NCI-H345 treated with DMSO at 0.1 percent for 48 hours (cell line): ENCODE data around the gene ACTN3.
"Not testable (repeated sequence)": the region's sequence is repeated elsewhere in the genome, so short reads cannot be mapped to it uniquely, and the experiment has no call there.

ENCODE experiments used
- DNase-seq: peaks from one replicate; lab custom pipeline; 2025; ENCODE audit not compliant: unreplicated experiment; lab: John Stamatoyannopoulos, UW

The ACTN3 gene

DNA sequence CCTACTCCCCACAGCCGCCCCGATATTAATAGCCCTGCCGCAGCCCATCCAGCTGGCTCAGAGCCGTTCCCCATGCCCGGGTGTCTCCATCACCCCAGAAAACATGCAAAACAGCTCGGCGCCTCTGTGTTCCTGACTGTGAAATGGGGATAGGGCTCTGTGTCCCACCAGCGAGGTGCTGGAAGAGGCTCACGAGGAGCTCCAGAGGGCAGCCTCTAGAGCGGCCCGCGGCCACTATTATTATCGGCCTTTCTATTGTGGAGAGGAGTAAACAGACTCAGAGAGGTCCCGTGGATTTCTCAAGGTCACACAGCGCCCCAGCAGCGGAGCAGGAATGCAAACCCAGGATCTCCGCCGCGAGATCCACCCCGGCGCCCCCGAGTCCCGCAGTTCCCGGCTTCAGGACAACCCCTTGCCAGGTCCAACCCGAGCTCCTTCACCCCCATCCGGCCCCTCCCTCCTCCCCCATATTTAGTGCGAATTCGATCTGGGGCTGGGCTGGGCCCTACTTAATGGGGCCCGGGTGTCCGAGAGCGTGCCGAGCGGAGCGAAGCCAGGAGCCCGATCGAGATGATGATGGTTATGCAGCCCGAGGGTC lies at the start of gene ACTN3:
Gene ACTN3, plus strand, starts transcription at position 536 of the 598 bp plus-strand sequence. Its CDS starts 35 bp downstream, at position 571.
- DNase-seq, result no peak

DNA sequence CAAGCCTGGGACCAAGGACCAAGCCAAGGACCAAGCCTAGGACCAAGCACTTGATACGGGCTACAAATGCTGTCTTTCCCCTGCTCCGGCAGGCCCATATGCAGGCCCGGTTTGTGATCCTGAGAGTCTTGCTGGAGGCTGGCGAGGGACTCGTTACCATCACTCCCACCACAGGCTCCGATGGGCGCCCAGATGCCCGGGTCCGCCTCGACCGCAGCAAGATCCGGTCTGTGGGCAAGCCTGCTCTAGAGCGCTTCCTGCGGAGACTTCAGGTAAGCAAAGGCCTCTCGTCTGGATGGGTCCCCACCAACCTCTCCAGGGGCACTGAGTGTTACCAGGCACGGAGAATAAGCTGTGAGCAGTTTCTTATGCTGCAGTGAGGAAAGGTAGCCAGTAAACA lies 49.5 kb upstream of the ACTN3 start:
- DNase-seq, result no peak

DNA sequence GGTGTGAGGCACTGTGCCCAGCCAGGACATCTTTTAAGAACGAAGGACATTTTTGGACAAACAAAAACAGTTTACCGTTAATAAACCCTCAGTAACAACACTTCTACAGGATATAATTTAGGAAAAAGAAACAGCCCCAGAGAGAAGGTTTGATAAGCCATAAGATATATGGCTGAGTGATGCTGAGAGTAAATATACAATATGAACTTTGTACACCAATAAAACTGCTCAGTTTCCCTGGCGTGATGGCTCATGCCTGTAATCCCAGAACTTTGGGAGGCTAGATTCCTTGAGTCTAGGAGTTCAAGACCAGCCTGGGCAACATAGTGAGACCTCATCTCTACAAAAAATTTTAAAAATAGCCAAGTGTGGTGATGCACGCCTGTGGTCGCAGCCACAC lies 48.2 kb upstream of the ACTN3 start:
- no peak for DNase-seq

DNA sequence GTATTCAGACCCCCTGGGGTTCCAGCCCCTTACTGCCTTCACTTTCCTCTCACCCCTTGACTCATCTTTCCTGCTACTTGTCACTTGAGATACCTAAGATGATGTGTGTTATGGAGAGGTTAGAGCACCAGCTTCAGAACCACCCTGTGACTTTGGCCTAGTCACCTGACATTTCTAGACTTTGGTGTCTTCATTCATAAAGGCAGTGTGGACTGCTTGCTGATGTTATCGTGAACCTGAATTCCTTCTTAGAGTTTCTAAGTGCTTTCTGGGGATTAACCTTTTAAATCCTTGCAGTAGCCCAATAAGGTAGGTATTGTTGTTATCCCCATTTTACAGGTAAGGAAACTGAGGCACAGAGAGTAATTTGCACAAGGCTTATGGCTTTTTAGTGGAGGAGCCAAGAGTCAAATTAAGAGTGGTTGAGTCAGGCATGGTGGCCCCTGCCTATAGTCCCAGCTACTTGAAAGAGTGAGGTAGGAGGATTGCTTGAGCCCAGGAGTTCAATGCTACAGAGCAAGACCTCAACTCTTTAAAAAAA lies 41.4 kb upstream of the ACTN3 start:
- no peak for DNase-seq

DNA sequence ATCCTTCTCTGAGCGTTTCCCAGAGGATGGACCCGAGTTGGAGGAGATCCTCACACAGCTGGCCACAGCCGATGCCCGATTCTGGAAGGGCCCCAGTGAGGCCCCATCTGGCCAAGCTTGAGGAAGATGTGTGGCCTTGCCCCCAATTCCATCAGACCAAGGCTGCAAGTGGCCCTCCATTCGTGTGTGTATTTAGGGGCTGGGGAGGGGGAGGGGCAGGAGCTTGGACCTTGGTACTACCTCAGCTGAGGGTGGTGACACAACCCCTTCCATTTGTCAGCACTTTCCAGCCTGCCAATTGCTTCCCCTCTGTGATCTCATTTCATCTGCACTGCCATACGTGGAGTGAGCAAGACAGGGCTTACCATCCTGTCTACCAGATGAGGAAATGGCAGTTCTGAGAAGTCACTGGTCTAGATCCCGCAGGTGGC lies 37.6 kb upstream of the ACTN3 start:
- DNase-seq, result no peak

DNA sequence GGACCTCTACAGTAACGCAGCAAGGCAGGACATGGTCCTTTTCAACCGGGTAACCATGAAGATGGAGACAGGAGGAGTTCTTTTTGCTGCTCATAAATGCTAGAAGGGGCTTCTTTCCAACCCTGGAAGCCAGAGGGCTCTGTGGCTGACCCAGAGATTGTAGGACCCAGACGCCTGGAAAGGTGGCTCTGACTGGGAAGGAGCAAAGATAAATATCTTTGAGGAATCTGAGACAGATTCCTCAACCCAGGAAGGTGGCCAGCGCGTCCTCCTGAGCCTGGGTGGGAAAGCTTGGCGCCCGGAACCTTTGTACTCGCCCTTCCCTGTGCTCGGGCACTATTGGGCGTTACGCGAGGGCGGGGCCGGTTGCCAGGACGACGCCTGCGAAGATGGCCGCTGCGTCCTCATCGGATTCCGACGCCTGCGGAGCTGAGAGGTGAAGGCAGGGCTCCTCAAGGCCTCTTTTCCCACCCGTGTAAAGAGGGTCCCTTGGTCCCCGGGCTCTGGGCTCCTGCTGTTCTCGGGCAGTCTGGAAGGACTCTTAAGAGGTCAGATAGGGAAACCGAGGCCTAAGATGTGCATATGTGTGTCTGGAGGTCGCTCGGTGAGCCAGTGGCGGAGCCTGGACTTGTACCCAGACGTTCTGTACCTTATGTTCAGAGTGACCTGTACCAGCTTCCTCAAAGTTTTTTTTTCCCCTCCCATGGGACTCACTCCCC lies 36.3 kb upstream of the ACTN3 start, which contains the start of gene BBS1:
Gene BBS1, plus strand, starts transcription at position 365 of the 719 bp plus-strand sequence. Its CDS starts 25 bp downstream, at position 390.
- peak; percentile 54 for DNase-seq

DNA sequence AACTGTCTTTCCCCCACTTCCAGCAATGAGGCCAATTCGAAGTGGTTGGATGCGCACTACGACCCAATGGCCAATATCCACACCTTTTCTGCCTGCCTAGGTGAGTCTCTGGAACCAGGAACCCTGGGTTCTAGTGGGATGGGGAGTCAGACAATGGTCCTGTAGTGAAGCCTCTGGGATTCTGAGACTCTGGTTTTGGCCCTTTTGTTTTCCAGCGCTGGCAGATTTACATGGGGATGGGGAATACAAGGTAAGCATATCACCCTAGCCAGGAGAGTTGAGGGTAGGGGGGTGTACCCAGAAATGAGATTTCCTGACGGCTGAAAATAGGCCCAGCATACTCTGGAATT lies 35.7 kb upstream of the ACTN3 start:
- DNase-seq, result no peak

DNA sequence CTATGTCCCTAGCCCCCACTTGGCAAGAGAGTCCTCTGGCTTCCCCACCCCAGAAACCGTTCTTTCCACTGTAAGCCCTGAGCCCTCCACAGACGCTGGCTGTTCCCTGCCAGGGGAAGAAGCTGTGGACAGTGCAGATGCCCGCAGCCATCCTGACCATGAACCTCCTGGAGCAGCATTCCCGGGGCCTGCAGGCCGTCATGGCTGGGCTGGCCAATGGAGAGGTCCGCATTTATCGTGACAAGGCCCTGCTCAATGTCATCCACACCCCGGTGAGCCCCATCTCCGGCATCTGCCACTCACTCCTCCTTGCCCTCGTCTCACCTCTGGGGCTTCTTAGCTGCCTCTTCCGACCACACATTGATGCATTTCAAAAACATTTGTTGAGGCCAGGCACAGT lies 23.1 kb upstream of the ACTN3 start:
- no peak for DNase-seq

DNA sequence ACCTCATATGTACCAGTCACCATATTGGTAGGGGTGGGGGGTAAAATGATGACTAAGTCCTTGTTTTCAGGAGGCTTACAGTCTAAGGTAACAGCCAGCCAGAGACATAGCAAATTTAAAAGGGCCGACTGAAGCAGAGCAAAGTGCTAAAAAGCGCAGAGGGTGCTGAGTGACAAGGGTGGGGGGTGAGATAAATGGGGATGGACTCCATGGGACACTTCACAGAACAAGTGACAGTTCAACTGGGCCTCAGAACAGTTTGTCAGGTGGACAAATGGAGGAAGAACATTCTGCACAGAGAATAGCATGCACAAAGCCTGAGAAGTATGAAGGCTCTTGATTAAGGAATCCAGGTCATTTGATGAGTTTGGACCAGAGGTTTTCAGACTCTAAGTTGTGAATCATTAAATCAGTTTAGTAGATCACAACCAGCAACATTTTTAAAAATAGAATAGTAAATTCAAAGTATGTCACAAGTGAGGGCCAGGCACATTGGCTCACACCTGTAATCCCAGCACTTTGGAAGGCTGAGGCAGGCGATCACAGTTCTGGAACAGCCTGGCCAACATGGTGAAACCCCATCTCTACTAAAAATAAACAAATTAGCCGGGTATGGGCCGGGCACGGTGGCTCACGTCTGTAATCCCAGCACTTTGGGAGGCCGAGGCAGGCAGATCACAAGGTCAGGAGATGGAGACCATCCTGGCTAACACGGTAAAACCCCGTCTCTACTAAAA lies 22.2 kb upstream of the ACTN3 start:
- no peak for DNase-seq

DNA sequence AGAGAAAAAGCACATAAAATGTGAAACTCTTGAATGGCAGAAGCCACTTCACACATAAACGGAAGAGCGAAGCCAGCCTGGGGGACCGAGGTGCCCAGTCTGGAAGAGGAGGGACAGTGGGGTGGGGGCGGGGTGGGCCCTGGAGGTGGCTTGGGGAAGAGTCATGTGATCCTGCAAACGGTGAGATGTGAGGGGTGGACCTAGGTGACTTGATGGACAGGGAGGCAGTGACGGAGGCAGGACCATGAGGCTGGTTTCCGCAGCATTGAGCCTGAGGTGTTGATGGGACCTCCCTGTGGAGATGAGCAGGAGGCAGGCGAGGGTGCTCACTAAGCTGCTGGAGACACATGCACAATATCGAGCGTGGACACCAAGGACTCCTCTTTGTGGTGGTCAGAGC lies 17.6 kb upstream of the ACTN3 start:
- DNase-seq, result no peak

DNA sequence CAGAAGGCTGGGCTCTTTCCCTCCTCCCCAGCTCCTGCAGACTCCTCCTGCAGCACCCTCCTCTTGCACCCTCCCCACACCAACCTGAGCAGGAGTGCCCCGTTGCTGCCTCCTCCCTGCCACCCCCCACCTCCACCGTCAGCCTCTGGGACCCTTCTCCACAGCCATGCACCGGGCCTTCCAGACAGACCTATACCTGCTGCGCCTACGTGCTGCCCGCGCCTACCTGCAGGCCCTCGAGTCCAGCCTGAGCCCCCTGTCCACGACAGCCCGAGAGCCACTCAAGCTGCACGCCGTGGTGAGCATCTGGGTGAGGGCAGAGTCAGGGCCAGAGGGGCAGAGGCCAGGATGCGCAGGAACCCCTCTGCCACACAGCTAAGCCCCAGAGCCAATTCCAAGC lies 17.0 kb upstream of the ACTN3 start:
- no peak for DNase-seq

DNA sequence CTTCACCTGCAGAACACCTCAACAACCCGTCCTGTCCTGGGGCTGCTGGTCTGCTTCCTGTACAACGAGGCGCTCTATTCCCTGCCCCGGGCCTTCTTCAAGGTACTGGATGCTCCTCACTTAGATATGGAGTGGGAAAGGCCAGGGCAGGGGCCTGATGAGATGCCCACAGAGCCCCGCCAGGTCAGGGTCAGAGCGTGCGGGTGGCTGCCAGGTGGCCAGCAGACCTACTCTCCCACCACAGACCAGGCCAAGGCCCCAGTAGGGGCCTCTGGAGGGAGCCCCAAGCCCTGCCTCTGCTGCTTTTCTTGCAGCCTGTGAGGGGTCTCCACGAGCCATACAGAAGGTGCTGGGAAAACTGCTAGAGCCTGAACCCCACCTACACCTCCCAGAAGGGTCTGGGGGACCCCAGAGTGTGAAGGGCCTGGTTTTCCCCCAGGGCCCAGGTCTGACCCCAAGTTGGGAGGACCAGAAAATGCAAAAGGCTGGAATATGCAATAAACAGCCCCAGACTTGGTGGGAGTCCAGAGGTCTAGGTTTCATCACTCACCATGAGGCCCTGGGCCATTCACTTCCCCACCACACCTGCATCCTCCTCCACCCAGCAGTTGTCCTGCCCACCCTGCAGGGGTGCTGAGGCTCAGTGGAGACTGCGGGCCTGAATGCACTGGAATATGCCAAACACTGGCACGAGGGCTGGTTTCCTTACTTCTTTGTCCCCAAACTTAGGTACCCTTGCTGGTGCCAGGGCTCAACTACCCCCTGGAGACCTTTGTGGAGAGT lies 15.6 kb upstream of the ACTN3 start:
- no peak for DNase-seq

DNA sequence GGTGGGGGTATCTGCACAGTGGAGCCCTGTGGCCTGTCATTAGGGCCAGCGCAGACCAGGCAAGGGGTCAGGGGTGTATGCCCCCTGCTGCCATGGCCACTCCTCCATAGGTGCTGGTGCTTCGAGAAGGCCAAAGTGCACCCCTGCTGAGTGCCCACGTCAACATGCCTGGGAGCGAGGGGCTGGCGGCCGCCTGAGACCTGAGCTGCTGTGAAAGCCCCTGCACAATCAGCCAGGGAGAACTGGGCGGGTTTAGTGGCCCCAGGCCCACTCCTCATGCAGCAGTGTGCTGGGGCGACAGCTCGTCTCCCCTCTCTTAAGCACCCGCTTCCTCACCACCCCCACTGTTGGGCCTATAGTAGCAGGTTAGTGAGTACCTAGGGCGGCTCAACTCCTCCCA lies 14.9 kb upstream of the ACTN3 start:
- DNase-seq, result no peak

DNA sequence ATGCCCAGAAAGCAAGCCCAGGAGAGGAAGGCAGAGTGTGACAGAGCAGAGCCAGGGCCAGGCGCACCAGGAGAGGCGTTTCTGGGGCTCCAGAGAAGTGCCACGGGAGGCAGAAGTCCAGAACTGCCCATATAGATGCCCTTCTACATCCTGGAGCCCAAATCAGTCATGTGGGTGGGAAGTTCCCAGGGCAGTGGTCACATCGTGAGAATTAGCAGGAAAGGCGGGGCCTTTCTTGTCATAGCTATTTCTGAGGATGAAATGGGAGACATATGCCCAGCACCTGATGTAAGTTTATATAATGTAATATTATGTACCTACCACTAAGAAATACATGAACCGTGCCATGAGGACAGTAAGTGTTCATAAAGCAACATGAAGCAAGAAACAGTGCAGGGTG lies 13.9 kb upstream of the ACTN3 start:
- no peak for DNase-seq

DNA sequence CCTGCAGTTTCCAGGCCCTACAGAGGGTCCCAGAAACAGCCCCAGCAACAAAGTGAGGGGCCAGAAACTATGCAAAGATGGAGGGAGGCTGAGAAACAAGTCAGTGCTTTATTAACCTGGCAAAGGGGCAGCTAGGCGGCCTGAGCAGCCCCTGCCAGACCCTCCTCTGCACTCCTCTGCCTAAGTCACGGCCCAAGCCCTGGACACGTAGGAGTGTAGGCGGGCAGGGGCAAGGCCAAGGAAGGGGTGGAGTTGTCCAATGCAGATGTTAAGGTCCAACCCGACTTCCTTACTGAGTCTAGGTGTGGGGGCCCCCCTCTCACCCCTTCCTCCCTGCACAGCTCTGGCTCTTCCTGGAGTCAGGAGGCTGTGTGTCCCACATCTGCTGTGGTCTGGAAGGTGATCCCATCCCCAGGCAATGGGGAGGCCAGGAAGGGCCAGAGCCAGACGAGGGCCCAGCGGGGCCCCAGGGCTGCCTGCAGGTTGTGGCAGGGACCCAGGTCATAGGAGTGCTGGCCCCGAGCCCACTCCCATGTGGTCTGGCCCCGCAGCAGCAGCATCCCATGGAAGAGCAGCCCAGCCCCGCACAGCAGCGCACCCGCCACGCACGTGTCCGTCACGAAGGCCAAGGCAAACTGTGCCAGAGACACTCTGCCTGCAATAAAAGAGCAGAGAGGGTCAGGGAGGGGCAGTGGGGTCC lies 7.4 kb upstream of the ACTN3 start:
- DNase-seq, result no peak

DNA sequence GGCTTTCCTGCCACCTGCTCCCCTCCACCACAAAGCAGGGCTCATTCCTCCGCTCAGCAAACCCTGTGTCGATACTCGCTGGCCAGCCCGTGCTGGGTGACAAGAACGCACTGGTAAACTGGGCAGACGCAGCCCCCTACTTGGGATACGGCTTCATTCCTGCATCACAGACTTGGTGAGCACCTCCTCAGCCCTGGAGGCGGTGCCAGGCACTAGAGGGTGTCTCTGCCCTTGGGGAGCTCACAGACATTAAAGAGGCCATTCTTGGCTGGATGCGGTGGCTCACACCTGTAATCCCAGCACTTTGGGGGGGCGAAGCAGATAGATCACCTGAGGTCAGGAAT lies 6.9 kb upstream of the ACTN3 start:
- DNase-seq, result no peak

DNA sequence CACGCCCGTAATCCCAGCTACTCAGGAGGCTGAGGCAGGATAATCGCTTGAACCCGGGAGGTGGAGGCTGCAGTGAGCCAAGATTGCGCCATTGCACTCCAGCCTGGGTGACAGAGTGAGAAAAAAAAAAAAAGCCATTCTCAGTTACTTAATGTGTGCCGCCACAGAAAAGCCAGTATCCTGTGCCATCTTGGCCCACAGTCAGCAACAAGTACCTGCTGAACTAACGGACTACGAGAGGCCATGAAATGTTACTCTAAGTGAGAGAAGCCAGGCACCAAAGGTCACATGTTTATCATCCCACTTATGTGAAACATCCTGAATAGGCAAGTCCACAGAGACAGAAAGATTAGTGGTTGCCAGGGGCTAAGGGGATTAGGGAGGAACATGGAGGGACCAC lies 6.1 kb upstream of the ACTN3 start:
- not testable (repeated sequence) for DNase-seq

DNA sequence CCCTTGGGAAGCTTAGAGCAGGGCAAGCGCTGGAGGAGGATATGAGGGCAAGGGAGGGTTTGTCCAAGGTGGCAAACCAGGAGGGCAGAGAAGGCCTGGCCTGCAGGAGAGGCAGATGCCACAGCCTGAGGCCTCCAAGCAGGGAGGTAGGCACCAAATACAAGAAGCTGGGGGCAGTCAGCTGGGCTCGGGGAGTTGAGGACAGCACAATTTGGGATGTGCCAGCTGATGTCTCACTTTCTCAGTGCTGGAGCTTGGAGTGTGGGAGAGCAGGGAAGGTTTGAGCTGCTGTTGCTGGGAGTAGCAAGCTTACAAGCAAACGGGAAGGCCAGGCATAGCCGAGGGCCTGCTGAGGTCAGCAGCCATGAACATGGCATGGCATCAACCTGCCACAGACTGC lies 4.8 kb upstream of the ACTN3 start:
- DNase-seq, result no peak

DNA sequence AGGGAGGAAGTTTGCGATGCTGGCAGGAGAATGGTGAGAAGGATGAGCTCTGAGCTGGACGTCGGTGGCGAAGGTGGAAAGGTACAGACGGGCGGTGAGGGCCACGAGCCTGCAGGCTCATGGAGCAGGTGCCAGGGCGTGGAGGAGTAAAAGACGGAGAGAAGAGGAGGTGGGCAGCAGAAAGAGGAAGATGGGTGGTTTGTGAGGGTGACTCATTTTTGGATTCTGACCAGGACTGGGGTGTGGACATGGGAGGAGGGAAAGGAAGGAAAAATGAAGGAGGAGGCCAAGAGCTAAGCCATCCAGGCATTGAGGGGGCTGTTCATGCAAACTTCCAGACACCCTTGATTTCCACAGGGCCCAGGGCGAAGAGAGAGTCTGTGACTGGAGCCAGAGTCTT lies 4.3 kb upstream of the ACTN3 start:
- DNase-seq, result no peak

DNA sequence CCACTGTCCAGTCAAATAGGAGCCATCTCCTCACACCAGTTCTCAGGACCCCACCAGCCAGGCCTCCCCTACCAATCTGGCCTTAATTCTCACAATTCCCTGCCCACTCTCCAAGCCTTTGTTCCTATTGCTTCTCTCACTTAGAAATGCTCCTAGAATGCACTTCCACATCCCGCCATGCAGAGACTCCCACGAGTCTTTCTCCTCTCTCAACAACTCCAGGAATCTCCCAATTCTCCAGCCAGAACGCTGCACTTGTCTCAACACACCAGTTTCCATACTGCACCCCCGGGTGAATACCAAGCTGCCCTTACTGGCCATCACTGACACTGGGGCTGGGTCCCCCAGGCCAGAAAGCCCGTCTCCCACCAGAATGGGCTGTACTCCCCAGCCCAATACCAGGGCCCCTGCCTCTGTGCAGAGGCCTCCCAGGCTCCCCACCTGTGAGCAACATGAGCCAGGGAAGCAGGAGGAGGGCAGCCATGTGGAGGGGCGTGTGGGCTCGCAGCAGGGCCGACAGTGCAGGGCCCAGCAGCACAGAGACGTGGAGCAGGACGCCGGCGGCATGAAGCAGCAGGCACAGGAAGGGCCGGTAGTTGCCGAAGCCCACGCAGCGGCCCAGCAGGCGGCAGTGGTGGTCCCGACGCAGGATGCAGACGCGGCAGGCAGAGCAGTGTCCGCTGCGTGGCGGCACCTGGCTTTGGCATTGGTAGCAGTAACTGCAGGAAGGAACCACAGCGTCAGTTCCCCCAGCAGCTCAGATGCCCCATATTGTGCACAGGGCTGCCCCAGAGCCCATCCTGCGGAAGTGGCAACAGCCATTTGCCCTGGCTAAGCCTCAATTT lies 3.2 kb upstream of the ACTN3 start:
- no peak for DNase-seq
